HG03442 (cell line): ENCODE measurements around the gene PACRGL.
"Not testable (repeated sequence)": the region's sequence is repeated elsewhere in the genome, so short reads cannot be mapped to it uniquely, and the experiment has no call there.

Experiments used
- ATAC-seq: cut with Tn5 transposase; IDR thresholded peaks from one replicate; pipeline ENCODE4 v1.9.1; 2021; ENCODE audit warnings: mild to moderate bottlenecking, moderate library complexity; ENCODE audit not compliant: unreplicated experiment

The PACRGL gene

GRCh38 chr4:20723019-20723418 is 22.8 kb downstream of the PACRGL start:
- ATAC-seq = no peak

DNA sequence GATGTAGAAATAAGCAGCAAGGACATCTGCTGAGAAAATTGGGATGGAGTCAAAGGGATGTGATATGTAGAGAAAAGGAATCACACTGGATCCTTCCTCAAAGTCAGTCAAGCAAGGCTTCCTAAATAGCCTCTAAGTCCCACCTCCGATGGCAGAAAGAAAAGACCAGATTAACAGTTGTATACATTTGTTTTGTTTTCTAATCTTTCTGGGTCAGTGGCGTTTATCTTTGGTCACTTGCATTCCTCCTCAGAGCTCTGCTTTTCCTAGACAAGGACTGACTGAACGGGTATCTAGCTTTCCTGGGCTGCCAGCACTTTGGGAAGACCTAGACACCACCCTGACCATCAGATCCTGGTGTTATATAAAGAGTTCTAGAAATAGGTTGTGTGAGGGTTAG is 23.2 kb downstream of the PACRGL start:
- ATAC-seq = no peak

DNA sequence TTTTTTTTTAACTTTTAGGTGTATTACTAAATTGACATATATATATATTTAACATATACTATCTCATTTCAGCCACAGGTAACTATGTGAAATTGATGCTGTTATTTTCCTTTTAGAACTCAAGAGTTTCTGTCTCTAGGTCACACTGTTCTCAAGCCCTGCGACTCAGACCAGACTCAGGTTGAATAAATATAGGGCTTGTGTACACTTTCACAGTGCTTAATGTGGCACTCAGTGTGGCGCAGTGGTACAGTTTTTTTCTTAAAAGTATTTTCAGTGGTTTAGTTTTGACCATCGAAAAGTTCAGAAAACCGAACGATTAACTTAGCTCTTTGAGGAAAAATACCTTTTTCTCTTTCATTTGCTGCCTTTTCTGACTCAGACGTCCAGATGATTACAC is 24.7 kb downstream of the PACRGL start:
- ATAC-seq = no peak

DNA sequence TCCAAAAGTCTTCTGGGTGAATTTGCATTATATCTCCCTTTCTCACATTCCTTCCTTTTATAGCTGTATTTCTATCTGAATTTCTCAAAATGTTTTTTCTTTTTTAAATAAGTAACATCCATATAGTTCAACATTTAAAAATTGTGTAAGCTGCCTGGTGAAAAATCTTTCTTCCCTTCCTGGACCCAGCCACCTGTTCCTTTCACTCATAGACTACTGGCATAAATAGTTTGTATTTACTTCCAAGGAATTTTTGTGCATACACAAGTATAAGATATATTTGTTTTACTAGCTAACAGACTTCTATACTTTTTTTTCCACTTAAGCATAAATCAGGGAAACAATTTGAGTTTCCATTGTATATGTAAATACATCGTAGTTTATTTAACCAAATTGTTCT is 35.7 kb downstream of the PACRGL start:
- ATAC-seq = no peak

- not testable (repeated sequence) for ATAC-seq
Measured at GRCh38 chr4:20746000-20746399, 45.7 kb downstream of the PACRGL start.

DNA sequence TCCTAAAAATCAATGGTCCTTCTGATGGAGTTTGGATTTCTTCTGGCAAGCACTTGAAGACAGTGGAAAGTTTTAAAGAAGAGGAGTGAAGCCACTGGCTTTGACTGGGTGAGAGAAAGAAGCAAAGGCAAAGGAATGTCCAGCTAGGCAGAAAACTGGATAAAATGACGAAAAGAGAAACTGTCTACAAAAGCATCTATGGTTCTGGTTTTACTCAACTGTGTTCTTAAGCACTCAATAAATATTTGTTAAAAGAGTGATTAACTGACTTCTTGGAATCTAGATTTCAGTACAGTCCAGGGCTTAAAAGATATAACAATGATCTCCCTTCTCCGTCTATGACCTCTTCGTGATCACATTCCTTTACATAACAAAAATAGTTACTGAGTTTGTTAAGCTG is 52.4 kb downstream of the PACRGL start:
- ATAC-seq = no peak

DNA sequence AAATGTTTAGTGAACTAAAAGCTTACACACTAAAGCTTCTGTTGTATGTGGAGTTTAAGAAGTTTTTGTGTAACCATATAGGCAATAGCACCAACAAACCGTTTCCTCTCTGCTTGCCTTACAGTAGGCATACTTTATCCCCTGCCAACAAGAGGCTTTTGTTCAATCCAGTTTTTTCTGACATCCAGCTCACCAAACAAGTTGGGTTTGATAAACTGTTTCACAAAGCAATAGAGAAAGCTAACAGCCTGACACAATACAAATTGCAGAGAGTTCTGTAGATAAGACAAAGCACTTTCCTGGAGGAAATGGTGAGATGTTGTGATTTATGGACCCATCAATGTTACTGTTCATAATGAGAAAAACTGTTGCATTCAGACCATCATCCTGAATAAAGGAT is 53.8 kb downstream of the PACRGL start:
- no peak for ATAC-seq

GRCh38 chr4:20760053-20760452 is 59.8 kb downstream of the PACRGL start:
- ATAC-seq = no peak

GRCh38 chr4:20761382-20761781 is 61.1 kb downstream of the PACRGL start:
- no peak for ATAC-seq

GRCh38 chr4:20761826-20762225 is 61.6 kb downstream of the PACRGL start:
- no peak for ATAC-seq

- no peak for ATAC-seq
Measured at GRCh38 chr4:20764366-20764992, 64.2 kb downstream of the PACRGL start.

DNA sequence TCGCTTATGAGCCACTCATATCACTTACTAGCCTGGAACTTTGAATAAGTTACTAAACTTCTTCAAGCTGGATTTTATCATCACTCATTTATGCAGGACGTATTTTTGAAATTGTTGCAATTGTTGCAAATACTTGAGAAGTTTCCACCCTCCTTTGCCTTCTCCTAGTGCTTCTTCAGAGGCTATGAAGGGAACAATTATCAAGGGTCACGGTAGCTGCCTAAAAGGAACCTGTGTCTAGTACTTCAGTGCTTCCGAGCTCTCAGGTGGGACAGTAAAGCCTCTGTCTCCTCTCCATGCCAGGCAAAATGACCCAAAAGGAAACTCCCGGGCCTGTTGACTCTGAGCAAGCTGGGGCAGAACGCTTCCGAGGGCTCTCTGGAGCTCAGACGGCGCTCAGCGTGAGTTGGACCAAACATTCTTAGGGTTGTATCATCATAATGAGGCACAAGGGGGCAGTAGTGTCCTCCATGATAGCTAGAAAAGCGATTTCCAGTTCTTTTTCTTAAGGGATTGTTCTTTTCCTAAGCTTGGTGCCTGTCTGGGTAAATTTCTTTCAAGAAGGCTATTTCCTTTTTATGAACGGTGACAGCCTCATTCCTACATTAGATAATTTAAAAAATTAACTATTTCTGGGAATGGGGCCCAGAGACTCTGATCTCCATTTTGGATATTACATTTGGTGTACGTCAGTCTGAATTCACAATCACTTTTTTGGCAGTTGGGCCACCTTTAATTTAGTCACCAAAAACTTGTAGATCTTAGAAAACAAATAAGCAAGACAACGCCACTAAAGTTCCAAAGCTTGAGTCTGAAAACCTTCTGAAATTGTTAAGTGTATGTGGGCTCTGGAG is 73.1 kb downstream of the PACRGL start:
- ATAC-seq = peak; percentile 93

- no peak for ATAC-seq
Measured at GRCh38 chr4:20778896-20779295, 78.6 kb downstream of the PACRGL start.

- not testable (repeated sequence) for ATAC-seq
Measured at GRCh38 chr4:20783134-20783533, 82.9 kb downstream of the PACRGL start.

- ATAC-seq = no peak
Measured at GRCh38 chr4:20787940-20788665, 87.8 kb downstream of the PACRGL start.
